ENCODE results near the gene SLU7.

- TF ChIP-seq CTCF (IDR thresholded peaks at IDR 0.05; ENCODE audit: low read depth, low read length) (no peak), EZH2phosphoT487 (IDR thresholded peaks at IDR 0.05; ENCODE audit: low read depth) (no peak)
Observed at GRCh38 chr5:160375166-160375565, 43.7 kb downstream of the SLU7 start.
